NCI-H524 treated with DMSO at 0.1 percent for 48 hours (cell line): ENCODE results near the gene ALG11.
A peak's percentile ranks its signal among the peaks of the same experiment; 100 is the strongest.
"Not testable (repeated sequence)": the region's sequence is repeated elsewhere in the genome, so short reads cannot be mapped to it uniquely, and the experiment has no call there.

Source experiments
- DNase-seq: peaks from one replicate; lab custom pipeline; 2025; lab: John Stamatoyannopoulos, UW

ALG11 gene

GRCh38 chr13:52011632-52012511 is at the start of gene ALG11:
Gene ALG11, plus strand, starts transcription at chr13:52012398. Its CDS starts 21 bp downstream, at chr13:52012419.
- peak; percentile 82 for DNase-seq

GRCh38 chr13:51966186-51966585 is 46.0 kb upstream of the ALG11 start:
- DNase-seq = no peak

- no peak for DNase-seq
Observed at GRCh38 chr13:51967482-51968446, 44.4 kb upstream of the ALG11 start.

- DNase-seq = no peak
Observed at GRCh38 chr13:51970349-51970748, 41.8 kb upstream of the ALG11 start.

- DNase-seq = no peak
Observed at GRCh38 chr13:51971520-51972426, 40.4 kb upstream of the ALG11 start.

GRCh38 chr13:51974482-51974881 is 37.7 kb upstream of the ALG11 start:
- no peak for DNase-seq

- DNase-seq = no peak
Observed at GRCh38 chr13:51976423-51976822, 35.8 kb upstream of the ALG11 start.

- DNase-seq = no peak
Observed at GRCh38 chr13:51976890-51977289, 35.3 kb upstream of the ALG11 start.

GRCh38 chr13:51977625-51978024 is 34.6 kb upstream of the ALG11 start:
- DNase-seq = no peak

GRCh38 chr13:51978796-51979556 is 33.2 kb upstream of the ALG11 start:
- no peak for DNase-seq

GRCh38 chr13:51980908-51981307 is 31.3 kb upstream of the ALG11 start:
- DNase-seq = no peak

GRCh38 chr13:51981355-51981754 is 30.8 kb upstream of the ALG11 start:
- DNase-seq = no peak

GRCh38 chr13:51983292-51983691 is 28.9 kb upstream of the ALG11 start:
- DNase-seq = not testable (repeated sequence)

GRCh38 chr13:51984904-51985303 is 27.3 kb upstream of the ALG11 start:
- not testable (repeated sequence) for DNase-seq

- no peak for DNase-seq
Observed at GRCh38 chr13:51988988-51989618, 23.1 kb upstream of the ALG11 start.

GRCh38 chr13:51993713-51994112 is 18.5 kb upstream of the ALG11 start:
- DNase-seq = no peak

GRCh38 chr13:51995677-51996551 is 16.3 kb upstream of the ALG11 start:
- DNase-seq = peak; percentile 13

GRCh38 chr13:51996641-51997040 is 15.6 kb upstream of the ALG11 start:
- DNase-seq = no peak

GRCh38 chr13:51997186-51997585 is 15.0 kb upstream of the ALG11 start:
- DNase-seq = no peak
